HCT116 (cell line): Measurements from ENCODE around the gene TMEM40. TPM values are rescaled to one million over a fixed set of nuclear protein-coding genes. Genes with fewer than 3 reads are reported as not detected.
A peak's percentile ranks its signal among the peaks of the same experiment; 100 is the strongest.

ENCODE experiments used
- ATAC-seq: fragments of 200-7000 bp; cut with Tn5 transposase; 2 replicates; pipeline ENCODE4 v1.9.1; 2020; ENCODE audit warnings: mild to moderate bottlenecking, moderate library complexity
- BruUV-seq: library from RNA; stranded (reverse); fragments of 400-500 nt; replicated peaks from 2 replicates; lab custom pipeline; 2021; lab: Mats Ljungman, UMichigan
- CTCF ChIA-PET: fragments of 300-600 bp; sonication (Branson Sonifier 250); formaldehyde crosslinking; loops from one replicate; lab custom pipeline; 2021; ENCODE audit warnings: antibody characterized with exemption; lab: Charles Lee
- POLR2A ChIA-PET: fragments of 300-600, 350-600 bp; sonication (Branson Sonifier 250); formaldehyde crosslinking; loops from one replicate; lab custom pipeline; 2021; ENCODE audit warnings: antibody characterized with exemption; lab: Charles Lee
- RAD21 ChIA-PET, 2 experiments: fragments of 300-600 bp; sonication (Branson Sonifier 250); formaldehyde crosslinking; loops; one replicate each; lab custom pipeline; 2023; ENCODE audit warnings: low total read pairs in 2 of 2; ENCODE audit not compliant: uncharacterized antibody in 2 of 2, unreplicated experiment in 2 of 2, low non-redundant PET in 1 of 2; lab: Charles Lee
- DNase-seq: peaks from one replicate; pipeline ENCODE4 v3.0.0-alpha.2; 2010; ENCODE audit warnings: low read depth, low spot score
- H2AFZ ChIP-seq: fragments of 200-600 bp; shearing (Covaris generic), sonication (generic); 2 replicates; pipeline ENCODE4 v1.6.1; 2017; ENCODE audit warnings: low read depth, mixed run types, mixed read lengths, antibody characterized with exemption, low read length; ENCODE audit not compliant: poor library complexity, severe bottlenecking
- H3K27ac ChIP-seq: 2 replicates; pipeline ENCODE4 v1.5.1; 2012; ENCODE audit warnings: low read depth, low read length
- H3K27me3 ChIP-seq: fragments of 200-600 bp; sonication (generic); 2 replicates; pipeline ENCODE4 v1.6.1; 2016; ENCODE audit warnings: mixed run types, low read length, mixed read lengths; ENCODE audit not compliant: insufficient read depth
- H3K36me3 ChIP-seq, 2 experiments: fragments of 200-500 bp in 1 of 2; fragments of 200-600 bp in 1 of 2; sonication (Bioruptor generic) in 1 of 2; sonication (generic) in 1 of 2; 2 replicates each; pipeline versions ENCODE4 v1.5.1 to v1.6.1; 2014 to 2016; ENCODE audit warnings: low read length in 2 of 2, inconsistent platforms in 1 of 2, mixed read lengths in 1 of 2, mixed run types in 1 of 2; ENCODE audit not compliant: insufficient read depth in 2 of 2, control insufficient read depth in 1 of 2
- H3K4me1 ChIP-seq, 2 experiments: fragments of 200-600 bp in 1 of 2; sonication (generic) in 1 of 2; 2 replicates each; pipeline versions ENCODE4 v1.5.1 to v1.6.1; 2012 to 2017; ENCODE audit warnings: low read length in 2 of 2, inconsistent platforms in 1 of 2, mild to moderate bottlenecking in 1 of 2, mixed read lengths in 1 of 2, mixed run types in 1 of 2, moderate library complexity in 1 of 2; ENCODE audit not compliant: insufficient read depth in 2 of 2, control insufficient read depth in 1 of 2
- H3K4me2 ChIP-seq: fragments of 200-600 bp; sonication (generic); 2 replicates; pipeline ENCODE4 v1.6.1; 2017; ENCODE audit warnings: mixed run types, low read length, mixed read lengths
- H3K4me3 ChIP-seq, 2 experiments: fragments of 200-600 bp in 1 of 2; sonication (generic) in 1 of 2; replicated peaks in 1 of 2; 2 replicates each; pipeline ENCODE4 v1.5.1; 2011 to 2016; ENCODE audit warnings: low read length in 2 of 2, control low read depth in 1 of 2, low read depth in 1 of 2, mild to moderate bottlenecking in 1 of 2, mixed read lengths in 1 of 2, mixed run types in 1 of 2
- H3K79me2 ChIP-seq: fragments of 200-600 bp; sonication (generic); 2 replicates; pipeline ENCODE4 v1.6.1; 2017; ENCODE audit warnings: mild to moderate bottlenecking, mixed run types, low read length, moderate library complexity, mixed read lengths; ENCODE audit not compliant: insufficient read depth
- H3K9ac ChIP-seq: fragments of 200-600 bp; sonication (generic); 2 replicates; pipeline ENCODE4 v1.6.1; 2016; ENCODE audit warnings: low read length, mixed read lengths
- H3K9me2 ChIP-seq: fragments of 200-600 bp; sonication (generic), shearing (Covaris generic); 2 replicates; pipeline ENCODE4 v1.6.1; 2017; ENCODE audit warnings: mixed run types, mild to moderate bottlenecking, moderate library complexity; ENCODE audit not compliant: insufficient read depth
- H3K9me3 ChIP-seq, 2 experiments: fragments of 200-500 bp in 1 of 2; fragments of 200-600 bp in 1 of 2; sonication (Bioruptor generic) in 1 of 2; sonication (generic) in 1 of 2; 2 replicates each; pipeline ENCODE4 v1.6.1; 2014 to 2017; ENCODE audit warnings: low read length in 2 of 2, mixed read lengths in 2 of 2, inconsistent platforms in 1 of 2, low read depth in 1 of 2, mild to moderate bottlenecking in 1 of 2, mixed run types in 1 of 2, moderate library complexity in 1 of 2; ENCODE audit not compliant: control insufficient read depth in 1 of 2, insufficient read depth in 1 of 2
- H4K20me1 ChIP-seq: fragments of 200-600 bp; sonication (generic), shearing (Covaris generic); 2 replicates; pipeline ENCODE4 v1.6.1; 2017; ENCODE audit warnings: mixed run types, mild to moderate bottlenecking, moderate library complexity; ENCODE audit not compliant: insufficient read depth
- CBX3 ChIP-seq: IDR thresholded peaks from 2 replicates; pipeline ENCODE4 v1.6.1; 2012; ENCODE audit warnings: low read depth
- CEBPB ChIP-seq: IDR thresholded peaks from 2 replicates; pipeline ENCODE4 v1.6.1; 2012; ENCODE audit warnings: low read depth
- CTCF ChIP-seq, 3 experiments: fragments of 200-600 bp in 1 of 3; sonication (generic) in 1 of 3; IDR thresholded peaks in 2 of 3; conservative IDR thresholded peaks in 1 of 3; 2 replicates each; pipeline ENCODE4 v1.5.1; 2012 to 2017; ENCODE audit warnings: low read depth in 2 of 3, low read length in 2 of 3, antibody characterized with exemption in 1 of 3, borderline replicate concordance in 1 of 3, control low read depth in 1 of 3, mild to moderate bottlenecking in 1 of 3, mixed read lengths in 1 of 3, mixed run types in 1 of 3, moderate library complexity in 1 of 3; ENCODE audit not compliant: insufficient read depth in 1 of 3
- EGR1 ChIP-seq: IDR thresholded peaks from 2 replicates; pipeline ENCODE4 v1.6.1; 2012; ENCODE audit warnings: low read depth
- ELF1 ChIP-seq: IDR thresholded peaks from 2 replicates; pipeline ENCODE4 v1.6.1; 2012; ENCODE audit warnings: low read depth, borderline replicate concordance
- EZH2 ChIP-seq: fragments of 200-600 bp; sonication (generic); IDR thresholded peaks from 2 replicates; pipeline ENCODE4 v1.6.1; 2017; ENCODE audit warnings: antibody characterized with exemption, mixed run types
- FOSL1 ChIP-seq: IDR thresholded peaks from 2 replicates; pipeline ENCODE4 v1.6.1; 2012; ENCODE audit warnings: low read depth
- JUND ChIP-seq: IDR thresholded peaks from 2 replicates; pipeline ENCODE4 v1.6.1; 2012
- MAX ChIP-seq: IDR thresholded peaks from 2 replicates; pipeline ENCODE4 v1.6.1; 2012
- POLR2A ChIP-seq: IDR thresholded peaks from 2 replicates; pipeline ENCODE4 v1.7.0; 2011; ENCODE audit warnings: borderline replicate concordance; ENCODE audit not compliant: insufficient read depth, insufficient read length; ENCODE audit errors: extremely low read depth
- POLR2AphosphoS5 ChIP-seq: IDR thresholded peaks from 2 replicates; pipeline ENCODE4 v1.6.1; 2011; ENCODE audit warnings: mild to moderate bottlenecking, low read depth, low read length, moderate library complexity
- RAD21 ChIP-seq: IDR thresholded peaks from 2 replicates; pipeline ENCODE4 v1.6.1; 2012; ENCODE audit warnings: low read depth, mild to moderate bottlenecking
- REST ChIP-seq: IDR thresholded peaks from 2 replicates; pipeline ENCODE4 v1.6.1; 2012; ENCODE audit warnings: low read depth
- SIN3A ChIP-seq: IDR thresholded peaks from 2 replicates; pipeline ENCODE4 v1.6.1; 2012; ENCODE audit warnings: low read depth
- SRF ChIP-seq: IDR thresholded peaks from 2 replicates; pipeline ENCODE4 v1.6.1; 2012; ENCODE audit warnings: low read depth
- TCF7L2 ChIP-seq: IDR thresholded peaks from 2 replicates; pipeline ENCODE4 v1.7.0; 2011; ENCODE audit warnings: borderline replicate concordance, inconsistent platforms; ENCODE audit not compliant: insufficient read depth, insufficient read length; ENCODE audit errors: extremely low read depth
- YY1 ChIP-seq: IDR thresholded peaks from 2 replicates; pipeline ENCODE4 v1.6.1; 2011; ENCODE audit warnings: low read length, low read depth, moderate library complexity, mild to moderate bottlenecking; ENCODE audit not compliant: insufficient replicate concordance; ENCODE audit errors: extremely low read depth
- ZBTB33 ChIP-seq: IDR thresholded peaks from 2 replicates; pipeline ENCODE4 v1.6.1; 2011; ENCODE audit warnings: mild to moderate bottlenecking, low read length, moderate library complexity; ENCODE audit not compliant: insufficient replicate concordance; ENCODE audit errors: extremely low read depth
- ZFX ChIP-seq: fragments of 450-650 bp; IDR thresholded peaks from 2 replicates; pipeline ENCODE4 v1.6.1; 2017
- ZNF274 ChIP-seq: fragments of 200-500 bp; sonication (Bioruptor generic); IDR thresholded peaks from 2 replicates; pipeline ENCODE4 v1.6.1; 2014; ENCODE audit warnings: mild to moderate bottlenecking, low read depth, low read length, inconsistent platforms
- intact Hi-C: fragments of 100-400 bp; cut with micrococcal nuclease; formaldehyde crosslinking; loops from 2 replicates; pipeline ENCODE4 v1.10.0; 2022
- total RNA-seq: library from RNA; stranded (reverse); gene quantifications from one replicate; pipeline ENCODE4 v1.2.1, GENCODE V29; 2021; ENCODE audit not compliant: unreplicated experiment

TMEM40 gene
- total RNA-seq, 1 experiment from 2014 or later = 12.3 TPM

GRCh38 chr3:12752809-12753208, 6.2 kb downstream of the TMEM40 start:
- Histone ChIP-seq H3K4me2 (peak overlapping the region; percentile 69), H3K4me1 (peaks cover 17 to 58% of the 10 kb centered on the region in 2 experiments), H3K4me3 (no peak overlapping the region), H2AFZ (no peak overlapping the region), H3K9me3 (no peaks in the 10 kb centered on the region), H3K9me2 (no peaks in the 10 kb centered on the region), H3K27me3 (no peaks in the 10 kb centered on the region), H3K79me2 (no peaks in the 10 kb centered on the region), H4K20me1 (no peaks in the 10 kb centered on the region), H3K36me3 (no peaks in the 10 kb centered on the region), H3K9ac (no peak overlapping the region), H3K27ac (no peak overlapping the region)
- ChIA-PET CTCF (no interaction called here), RAD21 (interaction anchor here in 1 of 2 experiments (0.6 kb wide), 1 partner anchor 46 kb away, joined by 3 read pairs; no protein-coding TSS in a partner anchor), POLR2A (no interaction called here)
- intact Hi-C loops = no loop called here
- TF ChIP-seq ELF1 = no peak
- TF ChIP-seq ZBTB33 = no peak
- TF ChIP-seq FOSL1 = no peak
- no peak for TF ChIP-seq TCF7L2
- no peak for TF ChIP-seq CEBPB
- no peak for TF ChIP-seq EGR1
- no peak for TF ChIP-seq ZFX
- TF ChIP-seq RAD21 = no peak
- TF ChIP-seq MAX = no peak
- TF ChIP-seq CTCF (IDR thresholded peaks at IDR 0.05 in 2 of 3, conservative IDR thresholded peaks at IDR 0.05 in 1 of 3; ENCODE audit: borderline replicate concordance in 1 of 3, insufficient read depth in 1 of 3, low read depth in 2 of 3, low read length in 2 of 3) = no peak
- no peak for TF ChIP-seq YY1
- no peak for TF ChIP-seq ZNF274
- no peak for TF ChIP-seq SRF
- TF ChIP-seq REST = no peak
- TF ChIP-seq EZH2 = no peak
- TF ChIP-seq JUND = no peak
- TF ChIP-seq CBX3 = no peak
- no peak for TF ChIP-seq SIN3A
- no peak for TF ChIP-seq POLR2A
- TF ChIP-seq POLR2AphosphoS5 = no peak
- ATAC-seq (no peak), DNase-seq (no peak)
- no TSS peak for BruUV-seq
